NCI-H2081 (cell line): ENCODE results near the gene ELMOD3.
"Not testable (repeated sequence)": the region's sequence is repeated elsewhere in the genome, so short reads cannot be mapped to it uniquely, and the experiment has no call there.

Experiments
- DNase-seq, 2 experiments: peaks; one replicate each; lab custom pipeline; 2025; lab: John Stamatoyannopoulos, UW

The ELMOD3 gene

GRCh38 chr2:85376291-85377065 is 21.9 kb downstream of the ELMOD3 start:
- DNase-seq, result no peak

DNA sequence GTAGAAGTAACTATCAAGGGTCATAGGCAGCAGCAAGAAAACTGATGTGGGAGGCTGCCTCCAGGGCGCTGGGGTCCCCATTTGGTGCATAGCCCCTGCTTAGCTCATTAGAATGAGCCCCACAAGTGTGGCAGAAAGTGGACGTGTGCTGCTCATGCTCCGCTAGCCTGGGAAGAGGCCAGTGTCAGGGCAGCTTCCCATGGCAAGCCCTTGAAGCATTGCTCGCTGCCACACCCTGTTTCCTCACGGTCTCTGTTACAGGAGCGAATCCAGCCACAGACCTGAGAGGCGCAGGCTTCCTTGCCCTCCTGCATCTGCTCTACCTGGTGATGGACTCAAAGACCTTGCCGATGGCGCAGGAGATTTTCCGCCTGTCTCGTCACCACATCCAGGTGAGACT is 22.5 kb downstream of the ELMOD3 start:
- DNase-seq, result no peak

- no peak for DNase-seq
These were observed 23.7 kb downstream of the ELMOD3 start for GRCh38 chr2:85378257-85378656.

DNA sequence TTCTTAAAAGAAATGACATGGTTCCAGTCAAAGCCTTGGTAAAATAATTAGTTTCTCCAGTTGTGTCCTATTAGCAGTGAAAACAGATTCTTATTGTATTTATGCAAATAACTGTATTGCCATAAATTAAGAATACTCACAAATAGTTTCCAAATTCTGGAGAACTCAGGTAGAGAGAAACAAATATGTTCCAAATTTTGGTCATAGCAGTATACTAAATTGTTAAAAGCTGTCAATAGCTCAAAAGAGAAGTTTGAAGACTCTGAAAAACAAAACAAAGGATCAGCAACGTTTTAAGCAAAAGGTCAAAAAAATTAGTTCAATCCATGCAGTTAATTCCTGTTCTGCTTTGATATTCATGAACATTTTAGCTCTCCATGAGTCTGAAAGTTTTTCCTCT is 25.5 kb downstream of the ELMOD3 start:
- DNase-seq, result no peak

- not testable (repeated sequence) for DNase-seq
These were observed 28.6 kb downstream of the ELMOD3 start for GRCh38 chr2:85383151-85383550.

DNA sequence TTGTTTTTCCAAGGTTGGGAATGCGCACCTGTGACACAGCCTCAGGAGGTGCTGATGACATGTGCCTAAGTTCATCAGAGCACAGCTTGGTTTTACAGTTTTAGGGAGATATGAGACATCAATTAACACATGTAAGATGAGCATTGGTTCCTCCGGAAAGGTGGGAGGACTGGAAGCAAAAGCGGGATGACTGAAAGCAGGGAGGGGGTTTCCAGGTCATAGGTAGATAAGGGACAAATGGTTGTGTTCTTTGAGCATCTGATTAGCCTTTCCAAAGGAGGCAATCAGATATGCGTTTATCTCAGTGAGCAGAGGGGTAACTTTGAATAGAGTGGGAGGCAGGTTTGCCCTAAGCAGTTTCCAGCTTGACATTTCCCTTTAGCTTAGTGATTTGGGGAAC is 29.3 kb downstream of the ELMOD3 start:
- DNase-seq, result no peak

DNA sequence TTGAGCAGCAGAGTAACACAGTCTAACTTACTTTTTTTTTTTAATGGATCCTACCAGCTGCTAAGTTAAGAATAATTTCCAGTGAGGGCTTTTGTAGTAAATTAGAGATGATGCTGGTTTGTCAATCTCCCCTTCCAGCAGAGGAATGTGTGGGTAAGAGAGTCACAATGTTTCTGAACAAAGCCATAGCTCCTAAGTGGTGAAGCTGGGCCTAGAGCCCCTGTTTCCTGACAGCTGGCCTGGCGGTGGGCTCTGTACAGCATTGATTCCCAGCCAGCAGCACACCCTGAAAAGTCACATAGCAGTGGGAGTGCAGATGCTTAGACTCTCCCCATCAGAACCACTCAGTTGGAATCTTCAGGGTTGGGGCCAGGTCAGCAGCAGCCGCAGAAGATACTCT is 31.2 kb downstream of the ELMOD3 start:
- DNase-seq, result no peak

DNA sequence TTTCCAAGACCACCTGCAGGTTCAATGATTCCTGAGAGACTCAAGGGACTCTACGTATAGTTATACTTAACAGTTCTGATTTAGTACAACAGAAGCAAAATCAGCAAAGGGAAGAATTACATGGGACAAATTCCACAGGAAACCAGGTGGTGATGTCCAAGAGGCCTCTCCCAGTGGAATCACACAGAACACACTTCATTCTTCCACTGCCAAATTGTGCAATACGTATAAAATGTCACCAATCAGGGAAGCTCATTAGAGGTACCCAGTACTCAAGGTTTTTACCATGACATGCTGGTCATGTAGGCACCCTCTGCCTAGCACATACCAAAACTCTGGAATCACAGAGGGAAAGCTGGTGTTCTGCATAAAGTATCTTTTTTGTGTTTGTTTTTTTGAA is 33.2 kb downstream of the ELMOD3 start:
- DNase-seq, result no peak

DNA sequence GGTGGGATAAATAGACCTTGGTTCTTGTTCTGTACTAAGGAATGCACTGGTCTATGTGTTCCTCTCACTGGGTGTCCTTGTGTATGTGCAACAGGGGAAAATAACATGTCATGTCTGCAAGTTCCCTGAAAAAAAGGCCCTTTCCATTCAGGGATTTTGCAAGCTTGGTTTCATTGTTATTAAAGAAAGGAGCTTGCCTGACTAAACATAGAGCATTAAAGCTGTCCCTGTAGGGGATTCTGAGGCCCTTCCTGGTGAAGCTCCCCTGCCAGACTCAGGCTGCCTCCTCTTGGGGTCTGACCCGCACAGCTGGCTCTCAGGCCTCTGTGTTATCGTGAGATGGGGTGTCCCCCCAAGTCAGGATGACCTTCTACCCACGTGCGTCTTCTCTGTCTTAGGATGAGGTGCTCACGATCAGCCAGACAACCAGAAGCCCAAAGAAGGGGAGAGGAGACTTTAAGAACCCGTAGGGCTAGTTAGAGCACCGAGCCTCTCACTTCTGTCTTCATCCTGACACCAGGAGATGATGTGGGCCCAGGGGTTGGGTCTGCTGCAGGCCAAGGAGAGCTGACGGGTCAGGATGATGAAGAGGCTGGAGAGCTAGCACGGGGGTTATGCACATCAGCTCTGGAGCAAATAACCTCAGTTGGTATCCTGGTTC is 34.4 kb downstream of the ELMOD3 start:
- DNase-seq, result no peak

GRCh38 chr2:85390941-85391669 is 36.5 kb downstream of the ELMOD3 start:
- no peak for DNase-seq

DNA sequence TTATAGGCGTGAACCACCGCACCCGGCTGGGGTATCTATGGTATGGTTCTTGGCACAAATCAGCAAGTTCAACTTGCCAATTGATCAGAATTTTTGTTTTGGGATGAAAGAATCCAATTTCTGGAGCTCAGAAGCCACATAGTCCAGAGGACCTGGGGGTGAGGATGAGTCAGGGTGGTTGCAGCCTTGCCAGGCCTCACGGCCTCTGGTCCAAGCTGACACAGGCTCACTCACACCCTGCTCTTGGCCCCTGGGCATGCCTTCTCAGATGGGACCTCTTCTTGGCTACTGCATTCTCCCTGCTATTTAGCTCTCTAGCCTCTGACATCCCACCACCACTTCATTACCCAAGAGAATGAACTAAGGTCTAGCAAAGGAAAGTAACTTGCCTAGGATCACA is 39.3 kb downstream of the ELMOD3 start:
- no peak for DNase-seq

DNA sequence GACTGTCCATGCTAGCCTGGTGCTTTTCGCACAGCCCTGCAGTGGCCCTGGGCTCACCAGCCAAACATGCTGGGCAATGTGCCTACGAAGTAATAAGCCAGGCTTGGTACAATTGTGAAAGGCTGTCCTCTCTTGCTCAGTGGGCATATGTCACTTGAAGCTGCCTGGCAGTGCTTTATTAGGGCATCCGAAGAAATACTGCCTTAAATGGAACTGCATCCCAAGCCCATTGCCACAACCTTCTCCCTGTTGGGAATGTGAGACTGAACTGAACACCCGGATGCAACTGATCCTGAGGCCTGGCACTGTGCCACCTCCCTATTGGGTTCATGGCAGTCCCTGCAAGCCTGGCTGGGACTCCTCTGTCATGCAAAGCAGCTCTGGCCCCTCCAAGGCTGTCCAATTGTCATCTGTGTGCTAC is 39.7 kb downstream of the ELMOD3 start:
- peak; percentile 40 to 73 for DNase-seq

GRCh38 chr2:85394976-85395375 is 40.4 kb downstream of the ELMOD3 start:
- DNase-seq, result no peak

- DNase-seq, result no peak
These were observed 41.4 kb downstream of the ELMOD3 start for GRCh38 chr2:85395912-85396475.

DNA sequence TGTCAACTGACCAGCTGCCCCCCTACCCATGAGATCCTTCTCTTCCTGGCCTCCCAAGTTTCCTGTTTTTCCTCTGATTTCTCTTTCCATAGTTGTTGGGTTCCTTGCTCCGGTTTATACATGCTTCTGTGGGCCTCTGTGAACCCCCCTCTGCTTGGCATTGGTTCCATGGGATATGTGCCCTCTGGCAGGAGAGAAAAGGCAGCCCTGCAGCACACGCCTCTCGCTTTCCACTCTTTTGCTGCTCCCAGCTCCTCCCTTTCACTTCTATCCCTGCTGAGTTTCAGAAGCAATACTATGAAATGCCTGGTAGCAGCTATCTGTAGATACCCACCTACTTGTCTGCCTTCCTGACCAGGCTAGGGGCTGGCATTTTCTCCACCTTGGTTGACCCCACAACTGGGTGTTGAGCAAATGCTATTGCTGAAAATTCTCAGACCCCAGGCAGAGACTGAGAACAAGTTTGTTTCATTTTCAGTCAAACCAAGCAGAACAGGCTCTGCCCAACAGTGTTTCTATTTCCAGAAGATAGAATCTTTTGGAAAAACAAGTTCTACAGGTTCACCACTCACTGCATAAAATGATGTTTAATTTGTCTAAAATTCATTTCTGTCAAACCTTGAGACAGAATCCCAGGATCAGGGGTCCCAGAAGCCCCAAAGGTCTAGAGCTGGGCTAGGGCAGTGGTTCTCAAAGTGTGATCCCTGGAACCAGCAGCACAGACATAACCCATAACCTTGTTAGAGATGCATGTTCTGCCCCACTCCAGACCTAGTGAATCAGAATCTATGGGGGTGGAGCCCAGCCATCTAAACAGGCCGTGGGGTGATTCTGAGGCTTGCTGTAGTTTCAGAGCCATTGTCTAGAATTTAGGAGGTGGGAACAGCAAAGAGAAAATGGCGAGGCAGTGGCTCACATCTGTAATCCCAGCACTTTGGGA is 42.2 kb downstream of the ELMOD3 start:
- DNase-seq, result no peak

- no peak for DNase-seq
These were observed 43.4 kb downstream of the ELMOD3 start for GRCh38 chr2:85397925-85398331.

DNA sequence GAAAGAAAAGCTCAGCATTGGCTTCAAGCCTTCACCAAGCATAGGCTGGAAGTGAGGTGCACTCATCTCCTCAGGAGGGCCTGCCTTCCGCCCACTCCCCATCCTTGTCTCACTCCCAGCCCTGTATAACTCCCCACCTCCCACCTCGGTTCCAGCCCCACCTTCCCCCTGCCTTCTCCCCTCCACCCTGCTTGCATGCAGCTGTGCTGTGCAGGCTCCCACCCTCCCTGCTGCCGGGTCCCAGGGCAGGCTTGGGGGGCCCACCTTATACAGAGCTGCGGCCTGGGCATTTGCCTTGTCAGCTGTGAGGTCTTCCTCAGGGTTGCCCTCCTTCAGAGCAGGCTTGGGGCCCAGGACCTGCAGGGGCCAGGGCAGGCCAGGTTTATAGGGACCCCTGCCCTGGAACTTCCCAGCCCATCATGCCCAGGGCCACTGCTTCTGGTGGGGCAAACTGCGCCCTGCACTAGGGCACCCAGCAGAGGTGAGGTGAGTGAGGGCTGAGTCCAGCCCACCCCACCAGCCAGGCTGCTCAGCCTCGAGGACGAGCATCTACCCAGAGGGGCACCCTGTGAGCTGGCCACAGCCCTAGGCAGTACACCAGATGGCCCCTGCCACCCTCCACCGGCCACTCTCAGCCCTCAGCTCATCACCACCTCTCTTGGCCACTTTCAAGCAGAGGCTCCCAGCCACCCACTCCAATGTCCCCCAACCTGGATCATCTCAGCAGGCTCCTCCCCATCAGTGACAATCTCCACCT is 44.0 kb downstream of the ELMOD3 start:
- DNase-seq, result no peak

GRCh38 chr2:85399183-85399455 is 44.5 kb downstream of the ELMOD3 start:
- DNase-seq, result no peak

- no peak for DNase-seq
These were observed 45.5 kb downstream of the ELMOD3 start for GRCh38 chr2:85400023-85400422.

DNA sequence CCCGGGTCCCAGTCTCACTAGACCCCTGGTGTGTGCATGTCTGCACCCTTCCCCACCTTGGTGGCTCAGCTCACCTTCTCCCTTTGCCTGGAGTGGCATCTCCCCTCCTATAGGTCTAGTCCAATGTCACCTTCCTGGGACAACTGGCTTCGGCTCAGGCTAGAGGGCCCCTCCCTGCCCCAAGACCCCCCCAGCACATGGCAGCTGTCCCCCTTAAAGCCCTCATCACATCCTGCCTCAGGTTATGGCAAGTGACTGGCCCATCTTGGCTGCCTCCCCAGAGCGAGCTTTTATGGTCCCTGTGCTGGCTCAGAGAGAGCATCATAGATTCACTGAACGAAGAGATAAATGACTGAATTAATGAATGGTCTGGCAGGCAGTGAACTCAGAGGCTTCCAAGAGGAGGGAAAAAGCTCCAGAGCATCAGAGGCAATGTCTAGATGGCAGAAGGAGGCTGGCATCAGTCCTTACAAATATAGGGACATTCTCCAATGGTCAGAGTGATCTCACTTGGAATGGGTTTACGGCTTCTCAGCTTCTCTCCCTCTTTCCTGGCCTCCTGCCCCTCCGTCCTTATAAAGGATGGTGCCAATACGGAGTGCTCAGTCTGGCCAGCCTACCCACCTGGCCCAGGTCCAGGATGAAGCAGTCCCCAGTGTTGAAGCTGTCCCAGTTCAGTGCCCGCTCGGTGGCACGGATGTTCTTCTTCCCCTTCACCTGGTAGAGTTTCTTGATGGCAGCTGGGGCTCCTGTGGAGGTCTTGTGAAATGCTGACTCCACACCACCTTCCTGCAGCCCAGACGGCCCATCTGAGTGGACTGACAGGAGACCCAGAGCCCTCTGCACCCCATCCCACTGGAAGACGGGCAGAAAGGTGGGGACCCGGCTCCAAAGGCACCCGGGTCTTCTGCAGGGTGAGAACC is 46.2 kb downstream of the ELMOD3 start:
- DNase-seq, result no peak
